Sigmoid colon (tissue), 4 donors: ENCODE measurements around the gene DAPK2.

ENCODE experiments used
- EP300 ChIP-seq, 4 donors: sonication (generic); formaldehyde crosslinking; IDR thresholded peaks; one replicate each; pipeline ENCODE4 v1.6.1; 2017; ENCODE audit warnings: antibody characterized with exemption in 4 of 4
- POLR2A ChIP-seq, 2 donors: fragments of 450-650 bp; IDR thresholded peaks; one replicate each; pipeline ENCODE4 v1.6.1; 2016; ENCODE audit warnings: antibody characterized with exemption in 2 of 2, mild to moderate bottlenecking in 2 of 2, moderate library complexity in 2 of 2
- POLR2AphosphoS5 ChIP-seq, 4 donors: sonication (generic); formaldehyde crosslinking; IDR thresholded peaks; one replicate each; pipeline ENCODE4 v1.6.1; 2017; ENCODE audit warnings: antibody characterized with exemption in 4 of 4
- TF ChIP-seq, protein P1 (sequence below), 4 experiments: fragments of 450-650 bp in 3 of 4; fragments of 200-600 bp in 1 of 4; IDR thresholded peaks; one replicate each; pipeline ENCODE4 v1.5.1; 2016 to 2019; ENCODE audit warnings: antibody characterized with exemption in 4 of 4, mild to moderate bottlenecking in 3 of 4, moderate library complexity in 2 of 4

DNA sequence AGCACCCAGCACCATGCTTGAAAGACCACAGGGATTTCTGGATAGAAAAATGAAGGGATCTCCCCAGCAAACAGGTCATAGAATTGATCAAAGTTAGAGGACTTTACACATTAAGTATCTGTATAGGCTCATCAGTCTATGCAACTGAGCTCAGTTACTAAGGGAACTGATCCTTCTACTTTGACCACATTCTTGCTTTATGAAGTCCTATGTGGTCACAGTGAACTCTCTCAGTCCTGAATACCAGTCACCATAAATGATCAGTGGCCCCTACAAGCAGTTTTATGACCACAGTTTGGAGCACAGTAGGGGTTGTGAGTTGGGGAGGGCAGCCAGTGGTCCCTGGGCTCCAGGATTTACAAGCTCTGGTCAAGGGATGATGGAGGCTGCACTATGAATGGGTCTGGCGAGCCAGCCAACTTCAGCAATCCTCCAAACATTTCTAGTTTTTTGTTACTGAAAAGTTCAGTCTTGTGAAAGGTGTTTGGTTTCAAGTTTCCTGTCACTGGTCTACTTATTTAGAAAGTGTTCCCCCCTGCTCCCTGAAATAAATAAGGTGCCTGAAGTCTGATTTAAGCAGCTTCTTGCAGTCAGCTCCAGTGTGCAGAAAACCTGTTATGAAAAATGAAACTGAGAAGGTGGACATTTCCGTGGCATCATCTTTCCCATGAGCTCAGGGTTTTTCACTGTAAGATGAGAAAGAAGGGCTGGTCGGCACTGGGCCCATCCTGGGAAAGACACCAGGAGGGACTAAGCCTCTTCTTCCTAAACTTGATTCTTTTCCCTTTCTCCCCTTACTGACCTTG, 75.5 kb downstream of the DAPK2 start:
- no peak for TF ChIP-seq POLR2AphosphoS5 (IDR thresholded peaks at IDR 0.05)
- TF ChIP-seq, protein P1, sequence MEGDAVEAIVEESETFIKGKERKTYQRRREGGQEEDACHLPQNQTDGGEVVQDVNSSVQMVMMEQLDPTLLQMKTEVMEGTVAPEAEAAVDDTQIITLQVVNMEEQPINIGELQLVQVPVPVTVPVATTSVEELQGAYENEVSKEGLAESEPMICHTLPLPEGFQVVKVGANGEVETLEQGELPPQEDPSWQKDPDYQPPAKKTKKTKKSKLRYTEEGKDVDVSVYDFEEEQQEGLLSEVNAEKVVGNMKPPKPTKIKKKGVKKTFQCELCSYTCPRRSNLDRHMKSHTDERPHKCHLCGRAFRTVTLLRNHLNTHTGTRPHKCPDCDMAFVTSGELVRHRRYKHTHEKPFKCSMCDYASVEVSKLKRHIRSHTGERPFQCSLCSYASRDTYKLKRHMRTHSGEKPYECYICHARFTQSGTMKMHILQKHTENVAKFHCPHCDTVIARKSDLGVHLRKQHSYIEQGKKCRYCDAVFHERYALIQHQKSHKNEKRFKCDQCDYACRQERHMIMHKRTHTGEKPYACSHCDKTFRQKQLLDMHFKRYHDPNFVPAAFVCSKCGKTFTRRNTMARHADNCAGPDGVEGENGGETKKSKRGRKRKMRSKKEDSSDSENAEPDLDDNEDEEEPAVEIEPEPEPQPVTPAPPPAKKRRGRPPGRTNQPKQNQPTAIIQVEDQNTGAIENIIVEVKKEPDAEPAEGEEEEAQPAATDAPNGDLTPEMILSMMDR (IDR thresholded peaks at IDR 0.05) = no peak
- no peak for TF ChIP-seq EP300 (IDR thresholded peaks at IDR 0.05)
- TF ChIP-seq POLR2A (IDR thresholded peaks at IDR 0.05) = no peak
